MM.1S (cell line): Measurements from ENCODE around the gene GSC2.

Experiments
- CTCF ChIP-seq: fragments of 300-600 bp; sonication (generic); IDR thresholded peaks from 2 replicates; pipeline ENCODE4 v1.5.1; 2016; ENCODE audit warnings: antibody characterized with exemption, low read length, mixed read lengths
- EZH2 ChIP-seq: fragments of 300-600 bp; sonication (generic); optimal IDR thresholded peaks from 2 replicates; pipeline ENCODE3; 2017; ENCODE audit warnings: low read depth, mild to moderate bottlenecking, antibody characterized with exemption, low read length, mixed read lengths

DNA sequence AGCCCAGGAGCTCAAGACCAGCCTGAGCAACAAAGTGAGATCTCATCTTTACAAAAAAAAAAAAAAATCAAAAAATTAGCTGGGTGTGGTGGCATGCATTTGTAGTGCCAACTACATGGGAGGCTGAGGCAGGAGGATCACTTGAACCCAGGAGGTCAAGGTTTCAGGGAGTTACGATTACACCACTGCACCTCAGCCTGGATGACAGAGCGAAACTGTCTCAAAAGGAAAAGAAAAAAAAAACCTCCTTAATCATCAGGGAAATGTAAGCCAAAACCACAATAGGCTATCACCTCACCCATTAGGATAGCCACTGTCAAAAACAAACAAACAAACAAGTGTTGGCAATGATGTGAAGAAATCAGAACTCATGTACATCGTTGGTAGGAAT, 41.3 kb downstream of the GSC2 start:
- TF ChIP-seq CTCF (no peak), EZH2 (no peak)
